HEK293 (cell line): ENCODE measurements around the gene SPATA6L.

Source experiments
- CTCF ChIP-seq: fragments of 450-650 bp; formaldehyde crosslinking; IDR thresholded peaks from 2 replicates; pipeline ENCODE4 v1.5.1; 2016; ENCODE audit warnings: missing biosample characterization, missing genetic modification characterization
- REPIN1 ChIP-seq: fragments of 450-650 bp; formaldehyde crosslinking; IDR thresholded peaks from 2 replicates; pipeline ENCODE4 v1.5.1; 2017; ENCODE audit warnings: missing biosample characterization, missing genetic modification characterization, low read depth
- ZNF121 ChIP-seq: fragments of 450-650 bp; formaldehyde crosslinking; IDR thresholded peaks from 2 replicates; pipeline ENCODE4 v1.5.1; 2016; ENCODE audit warnings: missing biosample characterization, missing genetic modification characterization
- ZNF626 ChIP-seq: fragments of 450-650 bp; sonication (Bioruptor Pico); formaldehyde crosslinking; IDR thresholded peaks from 2 replicates; pipeline ENCODE4 v1.5.1; 2018; ENCODE audit warnings: missing biosample characterization, missing genetic modification characterization, inconsistent platforms
- ZNF645 ChIP-seq: fragments of 450-650 bp; formaldehyde crosslinking; IDR thresholded peaks from 2 replicates; pipeline ENCODE4; 2016; ENCODE audit warnings: missing biosample characterization, missing genetic modification characterization

GRCh38 chr9:4709380-4709779 is 43.1 kb upstream of the SPATA6L start:
- TF ChIP-seq CTCF (tag by site-specific recombination) (no peak), REPIN1 (tag by site-specific recombination) (no peak), ZNF626 (tag by site-specific recombination) (no peak), ZNF121 (no peak), ZNF645 (tag by site-specific recombination) (no peak)
